Activated naive CD8-positive, alpha-beta T cell treated with anti-CD3 and anti-CD28 coated beads, Interleukin-2, amount 10 ng/mL, durations not matched to agents 7 days and 5 days (primary cell): ENCODE data around the gene C1R. TPM values are rescaled to one million over a fixed set of nuclear protein-coding genes. Genes with fewer than 3 reads are reported as not detected.

Experiments used
- ATAC-seq: fragments of 150-1000 bp; cut with Tn5 transposase; one replicate; pipeline ENCODE4 v1.10.0; 2021; ENCODE audit warnings: low read depth, moderate library complexity
- POLR2A ChIA-PET: fragments of 350-600 bp; sonication (Branson Sonifier 250); formaldehyde crosslinking; loops from one replicate; lab custom pipeline; 2021; ENCODE audit warnings: antibody characterized with exemption; lab: Charles Lee
- DNase-seq: peaks from one replicate; pipeline ENCODE4 v3.0.0; 2021
- H3K27ac Mint-ChIP-seq: one replicate; pipeline ENCODE4 v1.8.0; 2022; ENCODE audit warnings: mild to moderate bottlenecking, mixed read lengths
- H3K27me3 Mint-ChIP-seq: one replicate; pipeline ENCODE4 v1.8.0; 2022; ENCODE audit warnings: mild to moderate bottlenecking, moderate library complexity, mixed read lengths
- H3K36me3 Mint-ChIP-seq: one replicate; pipeline ENCODE4 v1.8.0; 2021; ENCODE audit warnings: mild to moderate bottlenecking, mixed read lengths
- H3K4me1 Mint-ChIP-seq: one replicate; pipeline ENCODE4 v1.8.0; 2021; ENCODE audit warnings: mixed read lengths
- H3K4me3 Mint-ChIP-seq: one replicate; pipeline ENCODE4 v1.8.0; 2022; ENCODE audit warnings: mild to moderate bottlenecking, moderate library complexity, mixed read lengths
- H3K9me3 Mint-ChIP-seq: one replicate; pipeline ENCODE4 v1.8.0; 2021; ENCODE audit warnings: mixed read lengths
- total RNA-seq, 2 experiments: library from RNA; stranded (reverse); gene quantifications; one replicate each; pipeline ENCODE4 v1.2.3, GENCODE V29; 2021

Gene C1R
- total RNA-seq, 2 experiments from 2014 or later, result 4.6 to 6.4 TPM

- no peaks in the 10 kb centered on the region for H3K27me3 Mint-ChIP-seq
- H3K36me3 Mint-ChIP-seq, result no peaks in the 10 kb centered on the region
Measured at GRCh38 chr12:7089196-7089871, 2.9 kb downstream of the C1R start.

GRCh38 chr12:7083125-7083524 lies 9.1 kb downstream of the C1R start:
- Mint-ChIP-seq H3K4me1 (peaks cover 2% of the 10 kb centered on the region), H3K4me3 (no peak overlapping the region), H3K27me3 (peaks cover 12% of the 10 kb centered on the region), H3K27ac (no peak overlapping the region), H3K36me3 (peaks cover 5% of the 10 kb centered on the region), H3K9me3 (peaks cover 5% of the 10 kb centered on the region)
- DNase-seq (no peak), ATAC-seq (no peak)
- POLR2A ChIA-PET, result no interaction called here

More at GRCh38 chr12:7089196-7089871, 2.9 kb downstream of the C1R start:
- ATAC-seq, result no peak
- Mint-ChIP-seq H3K4me1 (peaks cover 6% of the 10 kb centered on the region), H3K27ac (no peak overlapping the region), H3K4me3 (no peak overlapping the region), H3K9me3 (no peaks in the 10 kb centered on the region)
- POLR2A ChIA-PET, result interaction anchor here (1.3 kb wide), 1 partner anchor 146 kb away, joined by 5 read pairs; the partner anchor contains the start of genes C12orf57 and RNU7-1
- DNase-seq, result no peak

- Mint-ChIP-seq H3K36me3 (peaks cover 5% of the 10 kb centered on the region), H3K9me3 (peaks cover 5% of the 10 kb centered on the region), H3K4me3 (no peak overlapping the region), H3K4me1 (peaks cover 2% of the 10 kb centered on the region), H3K27ac (no peak overlapping the region), H3K27me3 (peaks cover 16% of the 10 kb centered on the region)
- POLR2A ChIA-PET, result no interaction called here
- ATAC-seq, result no peak
- no peak for DNase-seq
Measured at GRCh38 chr12:7081037-7081436, 11.2 kb downstream of the C1R start.

- H3K27me3 Mint-ChIP-seq, result peaks cover 19% of the 10 kb centered on the region
- H3K27ac Mint-ChIP-seq, result no peak overlapping the region
- H3K4me3 Mint-ChIP-seq, result no peak overlapping the region
- POLR2A ChIA-PET, result no interaction called here
- peaks cover 5% of the 10 kb centered on the region for H3K9me3 Mint-ChIP-seq
- no peak for DNase-seq
- peaks cover 5% of the 10 kb centered on the region for H3K36me3 Mint-ChIP-seq
- peaks cover 9% of the 10 kb centered on the region for H3K4me1 Mint-ChIP-seq
- ATAC-seq, result no peak
Measured at GRCh38 chr12:7079826-7080125, 12.5 kb downstream of the C1R start.

- Mint-ChIP-seq H3K4me3 (no peak overlapping the region), H3K27me3 (peaks cover 31% of the 10 kb centered on the region), H3K36me3 (peaks cover 3% of the 10 kb centered on the region), H3K4me1 (peaks cover 7% of the 10 kb centered on the region), H3K27ac (no peak overlapping the region), H3K9me3 (peaks cover 2% of the 10 kb centered on the region)
- ATAC-seq (no peak), DNase-seq (no peak)
- POLR2A ChIA-PET, result no interaction called here
Measured at GRCh38 chr12:7078163-7078562, 14.1 kb downstream of the C1R start.

- no peak overlapping the region for H3K27ac Mint-ChIP-seq
- H3K9me3 Mint-ChIP-seq, result no peaks in the 10 kb centered on the region
- no peak for DNase-seq
- H3K27me3 Mint-ChIP-seq, result peaks cover 38% of the 10 kb centered on the region
- H3K36me3 Mint-ChIP-seq, result no peaks in the 10 kb centered on the region
- POLR2A ChIA-PET, result no interaction called here
- ATAC-seq, result no peak
- peaks cover 7% of the 10 kb centered on the region for H3K4me1 Mint-ChIP-seq
- H3K4me3 Mint-ChIP-seq, result no peak overlapping the region
Measured at GRCh38 chr12:7076493-7076892, 15.8 kb downstream of the C1R start.

- no peak overlapping the region for H3K27ac Mint-ChIP-seq
- POLR2A ChIA-PET, result no interaction called here
- H3K4me1 Mint-ChIP-seq, result peaks cover 7% of the 10 kb centered on the region
- ATAC-seq, result no peak
- no peaks in the 10 kb centered on the region for H3K36me3 Mint-ChIP-seq
- DNase-seq, result no peak
- no peaks in the 10 kb centered on the region for H3K9me3 Mint-ChIP-seq
- peaks cover 38% of the 10 kb centered on the region for H3K27me3 Mint-ChIP-seq
- H3K4me3 Mint-ChIP-seq, result no peak overlapping the region
Measured at GRCh38 chr12:7075939-7076338, 16.3 kb downstream of the C1R start.

GRCh38 chr12:7075518-7075917 lies 16.7 kb downstream of the C1R start:
- Mint-ChIP-seq H3K4me1 (peaks cover 7% of the 10 kb centered on the region), H3K27me3 (peaks cover 38% of the 10 kb centered on the region), H3K27ac (no peak overlapping the region), H3K4me3 (no peak overlapping the region), H3K36me3 (no peaks in the 10 kb centered on the region), H3K9me3 (no peaks in the 10 kb centered on the region)
- POLR2A ChIA-PET, result no interaction called here
- ATAC-seq, result no peak
- DNase-seq, result no peak

- ATAC-seq, result no peak
- Mint-ChIP-seq H3K4me3 (no peak overlapping the region), H3K27me3 (peaks cover 38% of the 10 kb centered on the region), H3K4me1 (peaks cover 7% of the 10 kb centered on the region), H3K36me3 (no peaks in the 10 kb centered on the region), H3K27ac (no peak overlapping the region), H3K9me3 (no peaks in the 10 kb centered on the region)
- POLR2A ChIA-PET, result no interaction called here
- no peak for DNase-seq
Measured at GRCh38 chr12:7073946-7074345, 18.3 kb downstream of the C1R start.

GRCh38 chr12:7072554-7072953 lies 19.7 kb downstream of the C1R start:
- H3K9me3 Mint-ChIP-seq, result no peaks in the 10 kb centered on the region

GRCh38 chr12:7072035-7072434 lies 20.2 kb downstream of the C1R start:
- POLR2A ChIA-PET, result no interaction called here
- Mint-ChIP-seq H3K4me1 (peaks cover 7% of the 10 kb centered on the region), H3K27ac (no peak overlapping the region), H3K27me3 (peaks cover 27% of the 10 kb centered on the region), H3K4me3 (no peak overlapping the region), H3K36me3 (no peaks in the 10 kb centered on the region), H3K9me3 (no peaks in the 10 kb centered on the region)
- no peak for ATAC-seq
- DNase-seq, result no peak

More at GRCh38 chr12:7072554-7072953, 19.7 kb downstream of the C1R start:
- Mint-ChIP-seq H3K4me1 (peaks cover 7% of the 10 kb centered on the region), H3K27ac (no peak overlapping the region), H3K27me3 (peaks cover 27% of the 10 kb centered on the region), H3K36me3 (no peaks in the 10 kb centered on the region), H3K4me3 (no peak overlapping the region)
- no peak for DNase-seq
- POLR2A ChIA-PET, result no interaction called here
- ATAC-seq, result no peak

GRCh38 chr12:7069386-7069785 lies 22.9 kb downstream of the C1R start:
- Mint-ChIP-seq H3K9me3 (no peaks in the 10 kb centered on the region), H3K36me3 (no peaks in the 10 kb centered on the region), H3K4me1 (no peaks in the 10 kb centered on the region), H3K4me3 (no peak overlapping the region), H3K27ac (no peak overlapping the region), H3K27me3 (peaks cover 22% of the 10 kb centered on the region)
- POLR2A ChIA-PET, result no interaction called here
- DNase-seq (no peak), ATAC-seq (no peak)

GRCh38 chr12:7068994-7069346 lies 23.3 kb downstream of the C1R start:
- no peak overlapping the region for H3K4me3 Mint-ChIP-seq
- H3K27ac Mint-ChIP-seq, result no peak overlapping the region
- no peaks in the 10 kb centered on the region for H3K4me1 Mint-ChIP-seq
- no peaks in the 10 kb centered on the region for H3K36me3 Mint-ChIP-seq
- no peak for DNase-seq
- peaks cover 19% of the 10 kb centered on the region for H3K27me3 Mint-ChIP-seq
- no peak for ATAC-seq
- POLR2A ChIA-PET, result no interaction called here
- H3K9me3 Mint-ChIP-seq, result no peaks in the 10 kb centered on the region

- Mint-ChIP-seq H3K4me1 (no peaks in the 10 kb centered on the region), H3K36me3 (no peaks in the 10 kb centered on the region), H3K27ac (no peak overlapping the region), H3K4me3 (no peak overlapping the region), H3K9me3 (no peaks in the 10 kb centered on the region), H3K27me3 (peaks cover 18% of the 10 kb centered on the region)
- ATAC-seq (no peak), DNase-seq (no peak)
- POLR2A ChIA-PET, result no interaction called here
Measured at GRCh38 chr12:7068240-7068993, 23.8 kb downstream of the C1R start.
